CD4-positive, alpha-beta T cell treated with Interleukin-21 for 1 hour (primary cell): Measurements from ENCODE around the gene TMEM260.
A peak's percentile ranks its signal among the peaks of the same experiment; 100 is the strongest.

Experiments used
- DNase-seq: peaks from one replicate; pipeline ENCODE4 v3.0.0-alpha.2; 2020

The TMEM260 gene

DNA sequence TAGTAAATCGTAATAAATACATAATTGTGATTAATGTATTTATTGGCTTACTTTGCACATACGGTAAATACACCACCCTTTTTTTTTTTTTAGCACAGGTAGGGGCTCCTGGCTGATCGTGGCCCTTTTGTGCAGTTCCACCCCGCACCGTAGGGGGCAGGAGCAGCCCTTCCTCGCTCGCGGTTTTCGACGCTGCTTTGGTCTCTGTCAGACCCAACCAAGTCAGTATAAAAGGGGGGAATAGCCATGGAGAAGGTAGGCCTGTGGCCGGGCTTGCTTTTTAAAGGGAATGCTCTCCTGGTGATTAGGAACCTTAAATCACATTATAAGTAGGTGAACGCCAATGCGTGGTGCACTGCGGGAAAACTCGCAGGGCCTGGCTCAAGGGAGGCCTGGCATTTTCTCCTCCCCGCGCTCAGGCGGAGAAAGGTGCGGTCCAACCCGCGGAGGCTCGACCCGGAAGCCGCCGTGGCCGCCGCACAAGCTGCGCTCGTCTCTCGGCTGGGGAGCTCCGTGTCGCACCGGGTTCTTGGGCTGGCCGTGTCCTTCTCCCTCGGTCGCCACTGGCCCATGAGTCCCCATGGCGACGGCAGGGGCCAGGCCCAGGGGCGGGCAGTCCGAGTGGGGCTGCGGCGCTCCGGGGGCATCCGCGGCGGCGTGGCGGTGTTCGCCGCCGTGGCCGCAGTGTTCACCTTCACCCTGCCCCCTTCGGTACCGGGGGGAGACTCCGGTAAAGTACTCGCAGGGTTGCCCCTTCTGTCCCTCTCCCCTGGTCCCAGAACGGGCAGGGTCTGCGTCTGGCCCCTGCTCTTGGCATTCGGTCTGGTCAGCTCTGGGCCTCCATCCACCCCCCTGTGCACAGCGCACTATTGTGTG is at the start of gene TMEM260:
TMEM260 (plus strand) TSS at position 454 of the 876 bp plus-strand sequence; CDS start at position 571, 117 bp downstream.
- DNase-seq, result peak; percentile 93

DNA sequence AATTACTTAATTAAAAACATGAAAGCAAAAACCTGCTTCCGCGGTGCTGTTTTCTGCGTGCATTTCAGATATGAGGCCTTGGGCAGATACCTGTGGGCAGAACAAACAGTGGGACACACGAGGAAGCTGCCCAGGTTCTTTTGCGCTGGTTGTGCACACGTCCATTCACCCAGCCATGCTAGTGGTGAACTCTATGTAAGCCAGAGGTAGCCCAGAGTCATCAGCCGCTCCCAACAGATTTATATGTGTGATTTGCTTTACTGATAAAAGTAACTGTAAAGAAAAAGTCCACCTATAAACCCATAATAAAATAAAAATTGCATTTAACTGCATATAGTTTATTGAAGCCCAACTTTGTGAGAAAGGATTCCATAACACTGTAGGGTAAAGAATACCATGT is 47.1 kb upstream of the TMEM260 start:
- no peak for DNase-seq

DNA sequence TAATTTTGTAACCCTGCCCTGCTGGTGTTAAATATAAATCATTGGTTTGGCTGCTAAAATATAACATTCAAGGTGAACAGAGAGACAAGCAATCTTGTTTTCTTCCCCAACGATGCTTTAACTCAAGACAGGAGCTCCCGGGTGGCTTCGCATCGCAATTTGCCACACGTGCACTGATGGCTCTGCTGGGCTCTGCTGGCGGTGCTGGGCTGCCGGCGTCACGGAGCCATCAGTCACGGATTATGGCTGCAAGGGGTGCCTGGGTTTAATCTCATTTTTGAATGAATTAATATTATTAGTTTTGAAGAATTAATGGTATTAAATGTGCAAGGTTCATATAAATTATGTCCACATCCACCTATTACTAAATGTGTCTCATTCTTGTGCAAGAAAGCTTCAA is 44.9 kb upstream of the TMEM260 start:
- DNase-seq, result no peak

DNA sequence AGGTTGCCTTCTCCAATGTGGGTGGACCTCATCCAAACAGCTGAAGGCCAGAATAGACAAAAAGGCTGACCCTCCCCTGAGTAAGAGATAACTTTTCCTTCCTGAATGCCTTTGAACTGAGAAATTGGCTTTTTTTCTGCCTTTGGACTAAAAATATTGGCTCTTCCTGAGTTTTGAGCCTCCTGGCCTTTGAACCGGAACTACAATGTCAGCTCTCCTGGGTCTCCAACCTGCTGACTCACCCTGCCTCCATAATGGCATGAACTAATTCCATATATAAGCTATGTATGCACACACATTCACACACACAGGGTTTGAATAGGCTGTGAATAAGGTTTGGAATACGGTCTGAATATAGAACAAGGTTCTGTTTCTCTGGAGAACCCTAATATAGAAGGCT is 39.7 kb upstream of the TMEM260 start:
- DNase-seq, result no peak

DNA sequence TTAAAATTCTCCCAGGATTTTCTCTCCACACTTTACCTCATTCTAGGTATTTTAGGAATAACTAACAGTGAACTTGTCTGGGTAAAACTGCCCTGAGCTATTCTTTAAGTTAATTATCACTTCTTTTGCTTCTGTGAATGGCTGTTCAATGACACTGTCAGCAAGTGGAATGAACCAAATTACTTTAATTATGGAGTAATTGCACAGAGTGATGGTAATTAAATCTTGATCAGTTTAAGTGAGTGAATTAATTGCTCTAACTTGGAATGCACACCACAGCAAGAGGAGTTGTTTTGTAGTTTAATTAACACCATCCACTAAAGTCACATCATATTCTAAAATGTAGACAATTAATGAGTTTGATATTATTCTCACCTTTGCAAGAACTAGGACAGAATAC is 36.2 kb upstream of the TMEM260 start:
- no peak for DNase-seq

DNA sequence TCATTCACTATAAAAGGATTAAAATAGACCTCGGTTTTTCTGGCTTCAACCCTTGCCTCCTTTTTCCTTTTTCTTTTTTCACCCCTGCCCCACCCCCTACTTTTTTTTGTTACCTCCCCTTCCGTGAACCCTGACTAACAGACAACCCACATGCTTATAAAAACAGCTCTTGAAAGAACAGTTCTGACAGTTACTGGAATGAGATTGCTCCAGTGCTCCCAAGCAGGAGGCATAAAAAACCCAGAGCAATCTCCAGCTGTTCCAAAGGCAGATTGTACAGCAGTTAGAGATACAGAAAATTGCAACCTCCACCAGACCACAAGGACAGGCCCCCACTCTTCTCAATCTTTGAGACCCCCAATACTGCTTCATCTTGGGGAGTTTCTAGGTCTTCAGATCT is 29.9 kb upstream of the TMEM260 start:
- DNase-seq, result no peak

DNA sequence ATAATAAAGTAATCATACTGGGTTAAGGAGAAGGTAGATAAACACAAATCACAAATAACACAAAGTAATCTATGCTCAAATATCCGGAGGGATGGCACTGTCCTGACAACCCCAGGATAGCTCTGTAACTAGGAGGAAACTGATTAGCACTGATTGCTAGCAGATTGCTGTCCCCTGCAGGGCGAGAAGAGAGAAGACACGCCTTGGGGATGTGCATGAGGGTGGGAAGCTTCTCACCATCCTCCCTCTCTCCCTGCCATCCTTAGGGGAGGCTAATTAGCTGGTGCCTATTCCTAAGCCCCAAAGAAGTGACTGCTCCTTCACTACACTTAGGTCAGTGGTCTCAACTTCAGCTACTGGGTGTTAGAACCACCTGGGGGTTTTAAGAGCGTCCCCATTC is 27.0 kb upstream of the TMEM260 start:
- DNase-seq, result no peak

DNA sequence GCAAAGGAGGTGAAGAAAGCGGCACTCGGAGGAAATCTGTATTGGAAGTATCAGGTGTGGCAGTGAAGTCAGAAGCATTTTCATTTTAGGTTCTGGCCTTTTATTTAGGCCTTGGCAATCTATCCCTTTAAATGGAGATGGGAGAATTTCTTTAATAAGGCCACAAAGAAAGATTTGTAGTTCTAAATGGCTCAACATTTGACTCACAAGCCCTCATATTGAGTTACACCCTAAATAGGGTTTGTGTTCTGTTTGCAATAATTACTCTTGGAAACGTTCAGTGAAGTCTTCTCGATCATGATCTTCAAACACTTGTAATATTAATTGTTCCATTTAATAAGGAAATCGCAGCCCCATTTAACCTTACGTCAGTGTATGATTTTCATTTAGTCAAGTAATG is 25.3 kb upstream of the TMEM260 start:
- DNase-seq, result no peak

DNA sequence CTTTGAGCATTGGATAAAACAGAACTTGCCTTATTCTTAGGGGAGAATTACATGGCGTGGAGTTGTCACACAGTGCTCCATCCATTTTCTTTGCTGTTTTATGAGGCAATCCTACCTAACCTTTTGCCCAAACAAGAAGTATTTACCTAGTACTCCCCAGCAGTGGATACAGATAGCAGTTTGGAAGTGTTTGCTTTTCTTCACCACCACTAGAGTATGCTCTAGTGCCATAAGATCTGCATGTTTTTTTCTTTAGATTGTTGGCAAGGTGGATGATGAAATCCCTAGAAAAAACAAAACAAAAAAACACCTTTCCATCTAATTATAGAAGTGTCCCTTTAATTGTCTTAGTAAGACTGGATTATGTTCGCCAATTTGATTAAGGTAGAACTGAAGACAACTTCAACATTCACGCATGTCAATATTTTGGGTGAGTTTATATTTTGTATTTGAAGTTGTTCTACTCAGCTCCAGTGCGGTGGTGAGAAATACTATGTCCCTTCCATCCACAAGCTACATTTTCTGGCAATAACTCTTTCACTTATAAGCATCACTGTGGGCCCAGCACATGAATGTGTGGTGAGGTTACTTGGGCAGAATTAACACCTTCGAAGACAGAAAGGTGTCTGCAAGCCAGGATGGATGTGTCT is 23.6 kb upstream of the TMEM260 start:
- DNase-seq, result no peak

DNA sequence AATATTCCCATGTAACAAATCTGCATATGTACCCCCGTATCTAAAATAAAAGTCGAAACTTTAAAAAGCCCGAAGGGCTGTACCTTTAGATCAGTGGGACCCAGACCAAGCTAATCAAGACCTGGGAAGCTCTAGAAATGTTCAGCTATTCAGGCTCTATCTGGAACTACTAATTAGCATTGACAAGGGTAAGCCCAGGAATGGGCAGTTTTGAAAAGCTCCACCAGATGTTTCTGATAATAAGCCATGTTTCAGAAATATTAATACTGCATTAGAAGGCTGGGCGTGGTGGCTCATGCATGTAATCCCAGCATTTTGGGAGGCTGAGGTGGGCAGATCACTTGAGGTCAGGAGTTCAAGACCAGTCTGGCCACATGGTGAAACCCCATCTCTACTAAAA is 20.4 kb upstream of the TMEM260 start:
- no peak for DNase-seq

DNA sequence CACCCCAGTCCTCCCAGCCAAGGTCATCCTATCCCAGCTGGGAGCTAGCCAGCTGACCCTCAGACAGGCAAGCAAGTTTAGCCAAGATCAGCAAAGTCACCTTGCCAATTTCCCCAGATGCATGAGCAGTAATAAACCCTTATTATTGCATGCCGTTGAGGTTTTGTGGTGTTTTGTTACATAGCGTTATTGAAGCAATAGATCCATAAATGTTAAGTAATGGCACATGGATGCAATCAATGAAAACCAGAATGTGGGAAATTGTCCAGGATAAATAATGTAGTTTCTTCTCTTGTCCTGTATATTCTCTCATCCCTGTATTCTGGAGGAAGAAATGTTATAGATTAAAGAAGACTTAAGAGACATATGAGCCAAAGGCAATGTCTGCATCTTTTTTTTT is 18.0 kb upstream of the TMEM260 start:
- no peak for DNase-seq

DNA sequence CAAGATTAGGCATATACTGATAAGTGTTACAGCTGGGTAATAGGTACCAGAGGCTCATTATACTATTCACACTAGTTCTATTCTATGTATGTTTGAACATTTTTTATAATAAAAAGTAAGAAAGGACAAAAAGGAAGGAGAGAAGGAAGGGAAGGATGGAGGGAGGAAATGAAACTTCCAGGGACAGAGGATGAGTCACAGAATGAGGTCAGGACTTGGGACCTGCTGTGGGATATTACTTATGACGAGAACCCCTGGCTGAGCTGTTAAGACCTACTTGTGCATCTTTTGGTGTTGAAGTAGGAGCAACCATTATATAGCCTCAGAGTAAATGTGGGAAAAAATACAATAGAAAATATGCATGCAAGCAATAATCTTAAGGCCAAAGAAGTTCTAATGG is 16.7 kb upstream of the TMEM260 start:
- DNase-seq, result no peak

DNA sequence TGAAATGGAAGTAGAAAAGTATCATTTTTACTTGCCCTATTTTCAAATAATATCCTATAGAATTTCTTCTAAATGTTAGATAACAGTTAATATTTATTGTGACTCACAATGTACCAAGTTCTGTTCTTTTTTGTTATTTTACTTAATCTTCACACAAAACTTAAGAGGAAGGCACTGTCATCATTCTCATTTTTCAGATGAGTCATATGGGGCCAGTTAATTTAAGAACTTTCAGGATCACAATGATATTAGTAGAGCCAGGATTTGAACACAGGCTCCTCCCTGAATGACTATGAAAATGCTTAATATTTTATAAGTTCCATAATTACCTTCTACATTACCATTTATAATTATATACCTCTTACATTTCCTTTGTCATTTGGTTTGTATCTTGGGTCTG is 10.4 kb upstream of the TMEM260 start:
- DNase-seq, result no peak

DNA sequence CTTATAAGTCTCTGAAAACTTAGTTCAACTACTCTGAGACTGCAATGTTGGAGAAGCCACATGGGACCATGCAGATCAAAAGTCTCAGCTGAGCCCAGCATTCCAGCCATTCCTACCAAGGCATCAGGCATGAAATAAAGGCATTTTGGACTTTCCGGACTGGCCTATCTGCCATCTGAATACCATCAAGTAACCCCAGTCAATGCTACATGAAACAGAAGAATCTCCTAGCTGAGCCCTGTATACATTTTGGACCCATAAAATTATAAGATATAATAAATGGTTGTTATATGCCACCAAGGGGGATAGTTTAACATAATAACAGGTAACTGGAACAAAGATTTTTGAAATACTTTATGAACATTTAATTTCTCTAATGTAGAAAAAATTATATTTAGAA is 9.3 kb upstream of the TMEM260 start:
- DNase-seq, result no peak

DNA sequence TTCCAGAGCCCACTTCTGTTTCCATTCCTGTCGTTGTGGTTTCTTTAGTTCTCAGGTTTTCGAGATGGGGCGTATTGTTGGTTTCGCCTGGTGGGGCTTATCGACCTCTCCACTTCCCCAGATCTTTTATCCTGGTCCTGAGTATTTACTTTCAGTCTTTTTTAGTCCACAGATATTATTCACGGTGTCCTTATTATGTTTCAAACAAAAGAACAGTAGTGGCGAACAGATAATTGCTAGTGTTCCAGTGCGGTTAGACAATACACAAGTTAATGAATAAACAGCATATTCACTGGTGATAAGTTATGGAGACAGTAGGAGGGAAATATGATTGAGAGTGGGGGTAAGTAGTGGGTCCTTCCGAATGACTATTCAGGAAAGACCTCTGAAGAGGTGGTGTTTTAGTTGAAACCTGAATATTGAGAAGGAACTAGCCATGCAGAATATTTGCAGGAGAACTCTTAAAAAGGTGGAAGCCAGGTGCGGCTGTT is 668 bp downstream of the TMEM260 start:
- DNase-seq, result no peak

DNA sequence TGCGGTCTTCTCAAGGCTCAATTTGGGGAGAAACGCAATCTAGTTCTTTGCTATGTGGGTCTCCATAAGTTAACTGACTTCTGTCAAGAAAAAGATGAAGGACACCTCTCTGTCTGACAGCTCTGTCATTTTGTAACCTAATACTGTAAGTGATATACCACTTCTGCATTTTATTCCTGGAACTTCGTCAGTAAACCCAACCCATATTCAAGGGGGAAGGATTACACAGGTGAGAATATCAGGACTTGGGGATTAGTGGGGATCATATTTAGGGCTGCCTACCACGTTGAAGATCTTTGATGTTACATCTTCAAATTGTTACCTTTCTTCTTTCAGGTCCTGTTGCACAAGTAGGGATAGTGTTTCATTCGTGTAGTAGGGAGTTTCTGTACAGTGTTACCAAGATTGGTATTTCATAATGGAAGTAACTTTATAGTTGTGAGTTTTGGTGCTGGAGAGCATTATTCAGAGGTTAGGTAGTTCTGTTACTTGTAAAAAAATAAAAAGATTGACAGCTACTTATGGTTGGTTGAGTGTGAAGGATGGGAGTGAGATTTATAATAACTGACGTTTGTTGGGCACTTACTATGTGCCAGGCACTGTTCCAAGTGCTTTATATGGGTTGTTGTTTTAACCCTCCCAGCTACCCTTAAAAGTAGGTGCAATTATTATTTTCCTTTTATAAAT is 1.6 kb downstream of the TMEM260 start:
- DNase-seq, result no peak

DNA sequence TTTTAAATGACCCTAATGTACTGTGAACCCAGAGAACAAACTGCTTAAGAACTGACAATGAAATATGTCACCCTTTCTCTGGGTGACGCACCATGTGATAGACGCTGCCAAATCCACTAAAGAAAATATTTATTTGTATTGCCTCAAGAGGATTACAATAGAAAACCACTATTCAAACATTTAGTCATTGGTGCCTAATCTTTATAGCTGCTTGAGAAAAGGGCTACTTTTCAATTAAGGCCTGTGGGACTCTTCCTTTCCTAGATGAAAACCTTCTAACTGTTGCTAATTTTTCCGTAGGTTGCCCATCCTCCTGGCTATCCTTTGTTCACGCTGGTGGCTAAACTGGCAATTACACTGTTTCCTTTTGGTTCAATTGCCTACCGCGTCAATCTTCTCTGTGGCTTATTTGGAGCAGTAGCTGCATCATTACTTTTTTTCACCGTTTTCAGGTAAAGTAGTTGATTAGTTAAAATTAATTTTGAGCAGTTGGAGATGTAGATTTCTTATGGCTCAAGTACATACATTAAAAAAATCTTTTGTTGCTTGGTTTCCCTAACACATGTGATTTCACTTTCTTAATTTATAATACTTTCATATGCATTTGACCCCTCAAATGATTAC is 6.0 kb downstream of the TMEM260 start:
- DNase-seq, result no peak

DNA sequence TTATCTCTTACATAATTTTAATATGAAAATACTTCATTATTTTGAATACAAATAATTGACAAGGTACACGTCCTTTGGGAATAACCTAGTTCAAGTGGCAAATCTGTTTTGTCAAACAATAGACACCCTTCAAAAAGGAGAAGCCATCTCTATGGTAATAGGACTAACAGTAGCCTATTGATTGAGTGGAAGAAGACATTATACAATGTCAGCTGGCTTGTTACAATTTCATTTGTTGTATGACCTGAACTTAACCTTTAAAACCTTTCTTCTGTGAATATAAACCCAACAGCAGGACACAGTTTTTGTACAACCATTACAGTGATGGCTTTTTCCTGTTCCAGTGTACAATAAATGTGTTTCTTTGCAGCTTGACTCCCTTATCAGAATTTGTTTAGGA is 8.1 kb downstream of the TMEM260 start:
- no peak for DNase-seq

DNA sequence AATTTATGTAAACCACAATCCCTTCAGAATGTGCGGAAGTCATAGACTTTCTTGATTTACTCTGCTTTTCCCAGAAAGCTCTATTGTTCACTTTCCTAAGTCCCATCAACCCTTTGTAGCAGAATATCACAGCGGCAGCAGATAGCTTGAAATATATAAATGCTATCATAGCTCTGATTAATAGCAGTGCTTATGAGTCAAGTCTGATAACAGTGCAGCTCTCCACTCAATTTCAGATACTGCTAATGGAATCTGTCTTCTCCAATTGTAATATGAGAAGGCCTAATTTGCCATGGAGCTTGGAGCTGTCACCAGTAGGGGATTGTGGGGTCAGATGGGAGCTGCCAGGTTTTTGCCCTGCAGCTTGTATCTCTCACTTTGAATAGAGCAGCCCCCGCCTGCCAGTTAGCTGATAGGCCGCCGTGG is 10.9 kb downstream of the TMEM260 start:
- DNase-seq, result no peak

DNA sequence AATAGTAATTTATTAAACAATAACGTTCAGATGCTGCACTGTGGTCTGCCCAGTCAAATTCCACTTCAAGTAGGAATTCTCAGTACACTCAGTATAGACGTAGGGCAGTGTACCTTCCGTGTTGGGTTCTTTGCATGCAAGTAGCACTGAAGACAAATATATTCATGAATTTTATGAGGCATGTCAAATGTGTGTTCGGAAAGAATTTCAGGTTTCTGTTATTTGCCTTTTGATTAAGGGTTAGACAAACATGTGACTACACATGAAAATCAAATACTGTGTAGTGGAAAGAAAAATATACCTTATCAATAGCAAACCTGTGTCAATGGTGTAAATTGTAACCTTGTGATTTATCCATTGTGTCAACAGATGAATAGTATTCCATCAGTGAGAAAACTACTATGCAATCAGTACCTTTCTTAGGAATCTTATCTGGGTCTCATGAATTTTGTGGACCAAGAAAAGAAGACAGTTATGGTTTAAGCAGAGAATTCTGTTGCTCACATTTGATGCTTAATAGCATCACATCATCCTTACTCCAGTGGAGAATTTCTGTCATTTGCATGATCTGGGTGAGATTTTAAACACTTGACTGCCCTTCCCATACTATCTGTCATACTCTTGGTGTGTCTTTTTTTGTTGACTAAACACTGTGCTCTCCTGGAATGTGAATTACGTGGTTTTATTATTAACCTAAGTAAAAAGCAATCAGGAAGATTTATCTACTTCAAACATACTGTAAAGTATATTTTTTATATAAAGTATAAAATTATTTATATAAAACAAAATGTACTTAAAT is 13.3 kb downstream of the TMEM260 start:
- no peak for DNase-seq

DNA sequence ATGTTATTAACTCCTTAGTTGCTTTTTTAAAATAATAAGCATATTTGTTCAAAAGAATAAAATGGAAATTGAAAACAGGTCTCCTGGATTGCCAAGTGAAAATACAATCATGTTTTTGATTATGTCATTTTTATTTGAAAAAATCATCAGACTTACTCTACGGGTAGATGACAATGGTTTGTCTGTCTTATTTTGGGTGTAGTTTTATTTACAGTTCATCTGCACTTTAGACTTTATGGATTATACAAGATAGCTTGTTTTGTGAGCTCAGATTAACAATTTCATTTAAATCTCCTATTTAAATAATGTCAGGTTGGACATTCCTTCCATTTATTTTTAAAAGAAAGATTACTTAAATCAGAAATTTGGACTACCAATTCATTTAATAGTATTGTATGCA is 14.8 kb downstream of the TMEM260 start:
- DNase-seq, result no peak

DNA sequence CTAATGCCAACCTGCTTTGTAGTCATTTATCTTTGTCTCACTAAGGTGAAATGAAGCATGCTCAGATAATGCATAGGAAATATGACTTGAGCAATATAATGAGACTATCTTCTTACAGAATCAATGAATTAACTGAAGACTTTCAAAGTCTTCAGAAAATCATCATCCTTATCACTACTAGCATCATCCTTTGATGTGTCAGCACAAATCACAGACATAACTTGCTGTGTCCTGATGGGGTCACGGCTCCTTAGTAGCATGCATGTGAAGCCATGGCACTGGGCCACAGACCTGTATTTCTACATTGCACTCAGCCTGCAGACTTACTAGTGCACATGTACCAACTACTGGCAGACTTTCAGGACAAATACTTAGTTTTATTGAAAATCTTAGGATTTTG is 18.9 kb downstream of the TMEM260 start:
- DNase-seq, result no peak
